SK-N-MC (cell line): ENCODE measurements around the gene RUNX1.

Experiments used
- DNase-seq: peaks from one replicate; pipeline ENCODE4 v3.0.0-alpha.2; 2011; ENCODE audit warnings: low read depth, low spot score
- H3K27ac ChIP-seq: fragments of 200-600 bp; sonication (generic); 2 replicates; pipeline ENCODE4 v1.5.1; 2016; ENCODE audit warnings: mixed run types
- H3K36me3 ChIP-seq: fragments of 200-600 bp; sonication (generic); 2 replicates; pipeline ENCODE4 v1.6.1; 2017; ENCODE audit warnings: antibody characterized with exemption, low read length, mixed read lengths; ENCODE audit not compliant: insufficient read depth
- H3K4me3 ChIP-seq: fragments of 200-600 bp; sonication (generic); 2 replicates; pipeline ENCODE4 v1.5.1; 2016
- H3K9ac ChIP-seq: fragments of 200-600 bp; sonication (generic); 2 replicates; pipeline ENCODE4 v1.8.0; 2017; ENCODE audit warnings: mixed run types, mixed read lengths; ENCODE audit not compliant: insufficient read length
- H3K9me3 ChIP-seq: fragments of 200-600 bp; sonication (generic); 2 replicates; pipeline ENCODE4 v1.6.1; 2017; ENCODE audit warnings: low read depth, mild to moderate bottlenecking, antibody characterized with exemption, low read length, moderate library complexity, mixed read lengths
- EZH2 ChIP-seq: fragments of 200-600 bp; sonication (generic); IDR thresholded peaks from one replicate; pipeline ENCODE4 v1.6.1; 2017; ENCODE audit warnings: antibody characterized with exemption
- FOXP2 ChIP-seq: optimal IDR thresholded peaks from 2 replicates; pipeline ENCODE3; 2011; ENCODE audit warnings: mild to moderate bottlenecking, moderate library complexity; ENCODE audit not compliant: insufficient read depth; ENCODE audit errors: extremely low read length, control extremely low read depth
- POLR2AphosphoS5 ChIP-seq: IDR thresholded peaks from 2 replicates; pipeline ENCODE4 v1.6.1; 2012; ENCODE audit warnings: mild to moderate bottlenecking, low read depth, low read length, borderline replicate concordance

The RUNX1 gene

DNA sequence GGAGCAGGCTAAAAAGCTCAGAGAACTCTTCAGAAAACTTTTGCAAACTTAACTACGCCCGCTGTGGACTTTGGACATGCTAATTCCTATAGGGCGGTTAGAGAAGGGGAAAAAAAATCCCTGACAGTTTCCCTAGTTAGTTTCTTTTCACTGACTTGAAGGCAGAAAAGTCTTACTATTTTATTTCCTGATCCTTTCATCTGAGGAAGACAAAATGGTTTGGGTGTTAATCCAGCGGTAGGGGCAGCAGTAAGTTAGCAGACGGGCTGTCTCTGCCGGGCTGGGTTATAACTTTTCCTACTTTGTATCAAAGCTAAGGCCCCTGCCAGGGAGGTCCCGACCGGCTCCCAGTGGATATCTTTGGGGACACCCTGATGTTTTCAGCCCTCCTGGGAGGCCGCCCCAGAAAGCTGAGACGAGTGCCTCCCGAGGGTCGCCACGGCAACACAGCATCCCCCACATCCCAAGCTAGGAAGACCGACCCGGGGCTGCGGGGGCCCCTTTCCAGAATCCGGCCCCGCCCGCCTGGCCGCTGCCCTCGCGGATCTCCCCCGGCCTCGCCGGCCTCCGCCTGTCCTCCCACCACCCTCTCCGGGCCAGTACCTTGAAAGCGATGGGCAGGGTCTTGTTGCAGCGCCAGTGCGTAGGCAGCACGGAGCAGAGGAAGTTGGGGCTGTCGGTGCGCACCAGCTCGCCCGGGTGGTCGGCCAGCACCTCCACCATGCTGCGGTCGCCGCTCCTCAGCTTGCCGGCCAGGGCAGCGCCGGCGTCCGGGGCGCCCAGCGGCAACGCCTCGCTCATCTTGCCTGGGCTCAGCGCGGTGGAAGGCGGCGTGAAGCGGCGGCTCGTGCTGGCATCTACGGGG lies 162.6 kb downstream of the RUNX1 start:
- Histone ChIP-seq H3K36me3 (no peaks in the 10 kb centered on the region), H3K9me3 (no peaks in the 10 kb centered on the region), H3K27ac (no peak overlapping the region), H3K4me3 (no peak overlapping the region), H3K9ac (no peak overlapping the region)
- no peak for DNase-seq
- TF ChIP-seq EZH2 (peak; percentile 17), POLR2AphosphoS5 (no peak)

- Histone ChIP-seq H3K9ac (no peak overlapping the region), H3K4me3 (no peak overlapping the region), H3K27ac (no peak overlapping the region), H3K9me3 (no peaks in the 10 kb centered on the region), H3K36me3 (no peaks in the 10 kb centered on the region)
- TF ChIP-seq FOXP2: no peak
- TF ChIP-seq EZH2: peak; percentile 89
- DNase-seq: no peak
Measured at GRCh38 chr21:34885626-34886239, 163.4 kb downstream of the RUNX1 start.

DNA sequence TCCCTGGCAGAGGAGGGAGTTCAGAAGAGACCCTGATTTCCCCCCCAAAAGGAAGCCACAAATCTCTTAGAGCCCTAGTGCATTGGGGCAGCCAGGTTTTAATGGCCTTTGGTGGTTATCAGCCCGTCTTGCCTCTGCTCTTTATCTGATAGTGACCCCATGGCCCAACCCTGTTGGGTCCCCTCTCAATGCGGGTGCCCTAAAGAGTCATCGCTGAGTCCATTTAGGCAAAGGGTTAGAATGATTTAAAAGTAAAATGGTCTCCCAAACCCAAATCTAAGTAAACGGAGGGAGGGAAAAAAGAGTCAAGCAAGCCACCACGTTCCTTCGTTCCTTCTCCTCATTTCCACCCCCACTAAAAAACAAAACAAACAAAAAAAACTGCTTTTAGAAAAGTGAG lies 164.0 kb downstream of the RUNX1 start:
- Histone ChIP-seq H3K36me3 (no peaks in the 10 kb centered on the region), H3K9ac (no peak overlapping the region), H3K4me3 (no peak overlapping the region), H3K9me3 (no peaks in the 10 kb centered on the region), H3K27ac (no peak overlapping the region)
- TF ChIP-seq EZH2: no peak
- TF ChIP-seq FOXP2: no peak
- no peak for TF ChIP-seq POLR2AphosphoS5
- DNase-seq: no peak

DNA sequence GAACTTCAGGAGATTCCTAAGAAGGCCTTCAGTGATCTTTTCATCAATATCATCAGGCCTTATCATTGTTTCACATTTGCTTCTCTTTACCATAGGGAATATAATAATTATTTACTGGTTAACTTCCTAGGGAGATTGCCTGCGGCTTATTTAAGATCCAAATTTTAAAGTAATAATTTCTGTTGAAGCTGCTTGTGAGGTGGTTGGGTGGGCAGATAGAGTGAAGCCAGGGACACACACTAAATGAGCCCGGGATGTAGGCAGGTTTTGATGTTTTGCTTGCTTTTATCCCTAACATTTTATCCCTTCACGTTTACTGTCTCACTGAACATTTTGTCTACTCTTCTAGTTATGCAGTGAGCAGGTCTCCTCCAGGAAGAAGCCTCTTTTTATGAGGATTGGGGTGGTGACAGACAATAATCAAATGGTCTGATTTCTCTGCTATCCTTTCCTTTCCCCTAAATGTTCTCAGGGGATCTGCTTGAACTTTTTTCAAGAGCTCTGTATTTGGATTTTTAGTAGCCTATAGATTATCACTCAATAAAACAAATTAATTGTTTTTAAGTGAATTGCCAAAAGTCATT lies 164.7 kb downstream of the RUNX1 start:
- no peak for TF ChIP-seq FOXP2
- TF ChIP-seq POLR2AphosphoS5: no peak
- TF ChIP-seq EZH2: no peak
- Histone ChIP-seq H3K9ac (no peak overlapping the region), H3K9me3 (no peaks in the 10 kb centered on the region), H3K27ac (no peak overlapping the region), H3K4me3 (no peak overlapping the region), H3K36me3 (no peaks in the 10 kb centered on the region)
- DNase-seq: no peak

DNA sequence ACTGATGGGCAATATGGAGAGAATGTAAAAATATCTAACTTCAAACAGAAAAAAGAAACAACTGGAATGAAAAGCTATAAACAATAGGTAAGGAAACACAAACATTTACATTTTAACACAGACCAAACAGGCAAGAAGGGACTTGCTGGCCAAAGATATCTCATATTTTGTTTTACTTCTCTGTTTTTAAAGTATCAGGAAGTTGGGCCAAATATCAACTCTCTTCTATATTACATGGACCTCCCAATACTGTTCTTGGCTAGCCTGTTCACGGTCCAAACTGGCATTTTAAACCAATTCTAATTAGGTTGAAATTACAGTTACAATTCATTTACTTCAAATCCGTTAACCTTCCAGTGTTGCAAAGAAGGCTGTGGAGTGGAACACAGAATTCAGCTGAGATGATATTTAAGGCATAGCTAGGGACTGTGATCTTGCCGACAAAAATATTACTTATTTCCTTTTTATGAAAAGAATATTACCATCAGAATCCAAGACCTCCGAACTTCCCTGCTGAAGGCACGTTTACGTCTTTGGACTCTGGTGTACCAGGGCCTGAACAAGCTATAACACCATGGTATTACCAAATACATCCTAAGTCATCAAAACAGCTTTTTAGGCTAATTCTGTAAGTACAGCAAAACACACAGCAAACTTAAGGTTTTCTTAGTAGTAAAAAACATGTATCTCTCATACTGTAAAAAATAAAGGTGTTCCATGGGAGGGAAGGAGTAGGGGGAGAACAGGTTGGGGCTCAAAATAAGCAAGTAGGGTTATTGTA lies 165.4 kb downstream of the RUNX1 start:
- H3K4me3 ChIP-seq: no peak overlapping the region
- no peak for DNase-seq
- no peak overlapping the region for H3K9ac ChIP-seq
- H3K27ac ChIP-seq: no peak overlapping the region
- no peaks in the 10 kb centered on the region for H3K9me3 ChIP-seq
- no peaks in the 10 kb centered on the region for H3K36me3 ChIP-seq
- TF ChIP-seq FOXP2 (no peak), POLR2AphosphoS5 (no peak), EZH2 (no peak)

GRCh38 chr21:34882719-34883131 lies 166.4 kb downstream of the RUNX1 start:
- H3K9ac ChIP-seq: no peak overlapping the region
- H3K27ac ChIP-seq: no peak overlapping the region
- H3K9me3 ChIP-seq: no peaks in the 10 kb centered on the region
- TF ChIP-seq POLR2AphosphoS5: no peak
- no peak for TF ChIP-seq FOXP2
- TF ChIP-seq EZH2: no peak
- no peak overlapping the region for H3K4me3 ChIP-seq
- no peak for DNase-seq
- no peaks in the 10 kb centered on the region for H3K36me3 ChIP-seq

GRCh38 chr21:34881839-34882371 lies 167.2 kb downstream of the RUNX1 start:
- no peaks in the 10 kb centered on the region for H3K36me3 ChIP-seq
- DNase-seq: no peak
- no peak overlapping the region for H3K4me3 ChIP-seq
- no peak overlapping the region for H3K27ac ChIP-seq
- no peak overlapping the region for H3K9ac ChIP-seq
- TF ChIP-seq FOXP2: no peak
- TF ChIP-seq EZH2: no peak
- no peak for TF ChIP-seq POLR2AphosphoS5
- no peaks in the 10 kb centered on the region for H3K9me3 ChIP-seq

- Histone ChIP-seq H3K9me3 (no peaks in the 10 kb centered on the region), H3K36me3 (no peaks in the 10 kb centered on the region), H3K4me3 (no peak overlapping the region), H3K27ac (no peak overlapping the region), H3K9ac (no peak overlapping the region)
- no peak for TF ChIP-seq FOXP2
- TF ChIP-seq POLR2AphosphoS5: no peak
- TF ChIP-seq EZH2: no peak
- DNase-seq: no peak
Measured at GRCh38 chr21:34881421-34881820, 167.7 kb downstream of the RUNX1 start.
